Esophagus muscularis mucosa (tissue), 4 donors: ENCODE data around the gene EPHA4. TPM values are rescaled to one million over a fixed set of nuclear protein-coding genes. Genes with fewer than 3 reads are reported as not detected.

ENCODE experiments used
- DNase-seq: peaks from one replicate; pipeline ENCODE4 v3.0.0-alpha.2; 2017; ENCODE audit errors: extremely low spot score
- H3K27ac ChIP-seq, 4 donors: fragments of 200-600 bp; sonication (generic); replicated peaks in 1 of 4; 1 replicate in 3 of 4; 2 replicates in 1 of 4; pipeline ENCODE4 v1.5.1; 2016 to 2019; ENCODE audit warnings: mild to moderate bottlenecking in 1 of 4
- H3K27me3 ChIP-seq, 4 donors: fragments of 200-600 bp; sonication (generic); one replicate each; pipeline versions ENCODE4 v1.5.1 to v1.6.0; 2016 to 2019
- H3K36me3 ChIP-seq, 4 donors: fragments of 200-600 bp; sonication (generic); one replicate each; pipeline ENCODE4 v1.5.1; 2016 to 2019
- H3K4me1 ChIP-seq, 4 donors: fragments of 200-600 bp; sonication (generic); one replicate each; pipeline ENCODE4 v1.5.1; 2016 to 2019
- H3K4me3 ChIP-seq, 4 donors: fragments of 200-600 bp; sonication (generic); 1 replicate in 2 of 4; 2 replicates in 2 of 4; pipeline ENCODE4 v1.5.1; 2016 to 2019; ENCODE audit warnings: mild to moderate bottlenecking in 4 of 4, moderate library complexity in 1 of 4
- H3K9me3 ChIP-seq, 4 donors: fragments of 200-600 bp; sonication (generic); 1 replicate in 3 of 4; 2 replicates in 1 of 4; pipeline ENCODE4 v1.5.1; 2016 to 2019
- EP300 ChIP-seq: sonication (generic); formaldehyde crosslinking; IDR thresholded peaks from one replicate; pipeline ENCODE4 v1.6.1; 2017; ENCODE audit warnings: antibody characterized with exemption
- POLR2A ChIP-seq: fragments of 450-650 bp; IDR thresholded peaks from one replicate; pipeline ENCODE4 v1.6.1; 2017; ENCODE audit warnings: antibody characterized with exemption, moderate library complexity, mild to moderate bottlenecking, low read depth
- POLR2AphosphoS5 ChIP-seq, 2 donors: sonication (generic); formaldehyde crosslinking; IDR thresholded peaks; one replicate each; pipeline ENCODE4 v1.6.1; 2017; ENCODE audit warnings: antibody characterized with exemption in 2 of 2
- WGBS: methylation state at CpG from one replicate; pipeline ENCODE4 v1.1.5; 2018; 5-methylcytosine and 5-hydroxymethylcytosine counted together
- intact Hi-C: fragments of 100-400 bp; cut with DNase I; formaldehyde crosslinking; loops from one replicate; pipeline ENCODE4 v1.15.1; 2023
- total RNA-seq, 4 donors: library from RNA; depleted of rRNA; stranded (reverse); fragments of >200 nt; gene quantifications; one replicate each; pipeline versions ENCODE4 v1.1.0 to v1.2.1, GENCODE V29; 2016
- TF ChIP-seq, protein P1 (sequence below), 3 experiments: fragments of 200-600 bp in 2 of 3; fragments of 450-650 bp in 1 of 3; sonication (generic) in 2 of 3; IDR thresholded peaks; one replicate each; pipeline ENCODE4 v1.5.1; 2017 to 2019; ENCODE audit warnings: antibody characterized with exemption in 3 of 3, mild to moderate bottlenecking in 2 of 3, moderate library complexity in 1 of 3

EPHA4 gene
- total RNA-seq, 4 donors from 2014 or later = 15.4 to 25.9 (median 20.2) TPM

DNA sequence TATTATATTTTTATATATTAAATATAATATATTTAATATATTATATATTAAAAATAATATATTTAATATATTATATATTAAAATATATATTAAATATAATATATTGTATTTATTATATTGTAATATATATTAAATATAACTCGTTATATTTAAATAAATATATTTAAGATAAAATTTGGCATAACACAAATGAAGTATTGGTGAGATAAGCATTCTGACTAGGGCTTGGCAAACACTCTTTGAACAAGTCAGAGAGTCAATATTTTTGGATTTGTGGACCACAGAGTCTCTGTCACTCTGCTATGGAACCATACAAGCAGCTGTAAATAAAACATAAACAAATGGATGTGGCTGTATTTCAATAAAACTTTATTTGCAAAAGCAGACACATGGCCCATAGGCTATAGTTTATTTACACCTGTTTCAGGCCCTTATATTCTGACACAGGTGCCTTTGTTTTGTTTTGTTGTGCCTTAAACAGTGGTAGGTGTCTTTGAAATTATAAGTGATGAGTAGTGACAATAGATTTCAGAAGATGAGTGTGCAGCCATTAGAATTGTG, 190.1 kb downstream of the EPHA4 start:
- Histone ChIP-seq H3K27ac (no peak overlapping the region), H3K27me3 (no peaks in the 10 kb centered on the region), H3K4me1 (no peaks in the 10 kb centered on the region), H3K9me3 (no peaks in the 10 kb centered on the region), H3K36me3 (no peaks in the 10 kb centered on the region), H3K4me3 (no peak overlapping the region)
- no peak for DNase-seq
- intact Hi-C loops = no loop called here
- WGBS = 97% methylated on average over 1 of the region's 1 CpG
- TF ChIP-seq EP300 (no peak), POLR2AphosphoS5 (IDR thresholded peaks at IDR 0.05) (no peak), POLR2A (no peak)
- TF ChIP-seq, protein P1, sequence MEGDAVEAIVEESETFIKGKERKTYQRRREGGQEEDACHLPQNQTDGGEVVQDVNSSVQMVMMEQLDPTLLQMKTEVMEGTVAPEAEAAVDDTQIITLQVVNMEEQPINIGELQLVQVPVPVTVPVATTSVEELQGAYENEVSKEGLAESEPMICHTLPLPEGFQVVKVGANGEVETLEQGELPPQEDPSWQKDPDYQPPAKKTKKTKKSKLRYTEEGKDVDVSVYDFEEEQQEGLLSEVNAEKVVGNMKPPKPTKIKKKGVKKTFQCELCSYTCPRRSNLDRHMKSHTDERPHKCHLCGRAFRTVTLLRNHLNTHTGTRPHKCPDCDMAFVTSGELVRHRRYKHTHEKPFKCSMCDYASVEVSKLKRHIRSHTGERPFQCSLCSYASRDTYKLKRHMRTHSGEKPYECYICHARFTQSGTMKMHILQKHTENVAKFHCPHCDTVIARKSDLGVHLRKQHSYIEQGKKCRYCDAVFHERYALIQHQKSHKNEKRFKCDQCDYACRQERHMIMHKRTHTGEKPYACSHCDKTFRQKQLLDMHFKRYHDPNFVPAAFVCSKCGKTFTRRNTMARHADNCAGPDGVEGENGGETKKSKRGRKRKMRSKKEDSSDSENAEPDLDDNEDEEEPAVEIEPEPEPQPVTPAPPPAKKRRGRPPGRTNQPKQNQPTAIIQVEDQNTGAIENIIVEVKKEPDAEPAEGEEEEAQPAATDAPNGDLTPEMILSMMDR (IDR thresholded peaks at IDR 0.05) = no peak

DNA sequence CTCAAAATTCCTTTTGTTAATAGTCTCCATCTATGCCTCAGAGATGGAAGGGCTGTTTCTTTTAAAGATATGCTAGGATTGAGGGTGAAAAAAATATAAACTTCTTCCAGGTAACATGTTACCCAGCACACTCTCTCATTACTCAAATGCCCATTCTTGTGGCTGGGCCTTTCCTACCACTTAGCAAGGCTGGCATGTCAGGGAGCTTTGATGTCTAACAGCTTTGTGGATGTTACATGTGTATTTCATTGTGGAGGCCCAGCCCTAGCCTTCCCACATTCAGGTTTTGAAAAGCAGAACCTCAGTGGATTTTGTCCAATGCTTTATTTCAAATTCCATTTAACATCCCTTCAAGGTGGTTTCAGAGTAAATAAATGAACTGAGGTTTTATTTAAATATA, 191.4 kb downstream of the EPHA4 start:
- TF ChIP-seq POLR2AphosphoS5 (IDR thresholded peaks at IDR 0.05) (no peak), EP300 (no peak), POLR2A (no peak)
- TF ChIP-seq, protein P1 (IDR thresholded peaks at IDR 0.05) = no peak
- no peaks in the 10 kb centered on the region for H3K27me3 ChIP-seq
- no peak overlapping the region for H3K27ac ChIP-seq
- H3K36me3 ChIP-seq = no peaks in the 10 kb centered on the region
- DNase-seq = no peak
- no peak overlapping the region for H3K4me3 ChIP-seq
- H3K4me1 ChIP-seq = no peaks in the 10 kb centered on the region
- no peaks in the 10 kb centered on the region for H3K9me3 ChIP-seq
- intact Hi-C loops = no loop called here

DNA sequence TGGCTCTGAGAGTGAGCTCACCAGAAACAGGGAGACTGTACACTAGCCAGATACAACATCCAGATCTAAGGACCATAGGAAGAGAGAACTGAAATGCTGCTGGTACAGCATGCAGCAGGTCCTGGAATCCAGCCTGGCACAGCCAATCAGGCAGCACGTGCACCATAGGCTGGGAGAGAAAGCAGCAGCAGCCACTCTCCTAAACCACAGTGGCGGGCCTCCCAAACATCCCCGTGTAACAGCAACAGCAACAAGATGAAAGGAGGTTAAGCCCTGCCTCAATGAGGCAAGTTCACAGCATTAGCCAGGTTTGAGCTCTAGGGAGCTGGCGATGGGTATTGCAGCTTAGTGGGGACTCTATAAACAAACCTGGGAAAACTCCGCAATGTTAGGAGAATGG, 192.0 kb downstream of the EPHA4 start:
- Histone ChIP-seq H3K4me1 (no peaks in the 10 kb centered on the region), H3K27ac (no peak overlapping the region), H3K27me3 (no peaks in the 10 kb centered on the region), H3K36me3 (no peaks in the 10 kb centered on the region), H3K4me3 (no peak overlapping the region), H3K9me3 (no peaks in the 10 kb centered on the region)
- WGBS = 85% methylated on average over 3 of the region's 5 CpGs
- DNase-seq = no peak
- intact Hi-C loops = no loop called here
- no peak for TF ChIP-seq POLR2A
- no peak for TF ChIP-seq EP300

DNA sequence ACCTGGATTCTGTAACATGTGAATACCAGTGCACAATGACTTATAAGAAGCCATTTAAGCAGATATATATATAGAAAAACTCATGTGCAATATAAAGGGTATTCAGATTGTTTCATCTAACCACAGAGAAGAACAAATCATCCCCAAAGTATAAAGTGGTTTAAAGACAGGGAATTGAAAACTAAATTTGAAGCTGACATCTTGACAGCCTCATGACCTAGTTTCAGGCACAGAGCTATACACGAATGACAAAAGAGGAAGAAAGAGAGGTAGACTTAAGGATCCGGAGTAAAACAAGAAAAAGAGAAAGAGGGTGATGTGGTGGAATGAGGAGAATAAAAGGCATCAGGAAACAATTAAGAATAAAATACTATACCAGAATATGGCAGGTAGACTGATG, 194.5 kb downstream of the EPHA4 start:
- peaks cover 0 to 15% (median 0%) of the 10 kb centered on the region in 4 donors for H3K27me3 ChIP-seq
- H3K36me3 ChIP-seq = no peaks in the 10 kb centered on the region
- H3K27ac ChIP-seq = no peak overlapping the region
- H3K4me3 ChIP-seq = no peak overlapping the region
- TF ChIP-seq POLR2A (no peak), POLR2AphosphoS5 (IDR thresholded peaks at IDR 0.05) (no peak), EP300 (no peak)
- TF ChIP-seq, protein P1 (IDR thresholded peaks at IDR 0.05) = no peak
- intact Hi-C loops = no loop called here
- no peaks in the 10 kb centered on the region for H3K9me3 ChIP-seq
- 70% methylated on average over 2 of the region's 2 CpGs for WGBS
- H3K4me1 ChIP-seq = no peaks in the 10 kb centered on the region
- no peak for DNase-seq

DNA sequence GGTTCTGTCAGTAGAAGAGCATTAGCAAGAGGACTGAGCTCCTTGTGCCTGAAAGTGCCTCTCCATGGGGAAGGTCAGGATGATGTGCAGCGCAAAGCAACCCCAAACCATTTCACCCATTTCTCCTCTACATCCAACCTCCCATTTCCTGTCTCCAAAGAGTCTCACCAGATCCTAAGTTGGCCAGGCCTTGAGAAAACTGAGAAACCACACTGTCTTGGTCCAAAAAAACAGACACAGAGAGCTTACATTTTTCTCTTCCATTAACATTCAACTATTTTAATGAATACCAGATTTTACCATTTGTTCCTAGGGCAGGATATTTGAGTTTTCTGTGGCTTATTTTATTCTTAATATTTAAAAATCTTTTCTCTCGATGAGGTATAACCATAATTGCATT, 195.0 kb downstream of the EPHA4 start:
- 97% methylated on average over 2 of the region's 2 CpGs for WGBS
- intact Hi-C loops = no loop called here

More for the DNA sequence above, 195.0 kb downstream of the EPHA4 start:
- no peak for TF ChIP-seq POLR2AphosphoS5 (IDR thresholded peaks at IDR 0.05)
- TF ChIP-seq EP300 = no peak
- TF ChIP-seq POLR2A = no peak
- TF ChIP-seq, protein P1 (IDR thresholded peaks at IDR 0.05) = no peak
- H3K9me3 ChIP-seq = no peaks in the 10 kb centered on the region
- no peaks in the 10 kb centered on the region for H3K4me1 ChIP-seq
- H3K27ac ChIP-seq = no peak overlapping the region
- peaks cover 0 to 15% (median 0%) of the 10 kb centered on the region in 4 donors for H3K27me3 ChIP-seq
- no peaks in the 10 kb centered on the region for H3K36me3 ChIP-seq
- H3K4me3 ChIP-seq = no peak overlapping the region
- DNase-seq = no peak
